Measurements from ENCODE around the gene ENPP1.

ENPP1 gene

GRCh38 chr6:131787766-131788712, 19.8 kb upstream of the ENPP1 start:
- no peak for FAIRE-seq

GRCh38 chr6:131789219-131789618, 18.6 kb upstream of the ENPP1 start:
- no peak for FAIRE-seq

GRCh38 chr6:131791476-131791875, 16.3 kb upstream of the ENPP1 start:
- no peak for FAIRE-seq

GRCh38 chr6:131792091-131792496, 15.7 kb upstream of the ENPP1 start:
- FAIRE-seq, result no peak

GRCh38 chr6:131795366-131795765, 12.5 kb upstream of the ENPP1 start:
- FAIRE-seq, result no peak

GRCh38 chr6:131802347-131802746, 5.5 kb upstream of the ENPP1 start:
- no peak for FAIRE-seq

- no peak for FAIRE-seq
Measured at GRCh38 chr6:131803007-131803769, 4.6 kb upstream of the ENPP1 start.

GRCh38 chr6:131804131-131804530, 3.7 kb upstream of the ENPP1 start:
- no peak for FAIRE-seq

- FAIRE-seq, result no peak
Measured at GRCh38 chr6:131807321-131807643, 538 bp upstream of the ENPP1 start.

- no peak for FAIRE-seq
Measured at GRCh38 chr6:131808460-131809269, 845 bp downstream of the ENPP1 start.

GRCh38 chr6:131811500-131811899, 3.7 kb downstream of the ENPP1 start:
- no peak for FAIRE-seq

GRCh38 chr6:131813991-131814390, 6.2 kb downstream of the ENPP1 start:
- FAIRE-seq, result no peak

GRCh38 chr6:131816869-131817268, 9.0 kb downstream of the ENPP1 start:
- no peak for FAIRE-seq

GRCh38 chr6:131819572-131820124, 11.8 kb downstream of the ENPP1 start:
- no peak for FAIRE-seq

GRCh38 chr6:131821010-131821807, 13.4 kb downstream of the ENPP1 start:
- FAIRE-seq, result no peak

GRCh38 chr6:131822119-131822518, 14.3 kb downstream of the ENPP1 start:
- no peak for FAIRE-seq

- no peak for FAIRE-seq
Measured at GRCh38 chr6:131823276-131823902, 15.6 kb downstream of the ENPP1 start.

- FAIRE-seq, result no peak
Measured at GRCh38 chr6:131825946-131826345, 18.1 kb downstream of the ENPP1 start.

GRCh38 chr6:131828080-131828479, 20.3 kb downstream of the ENPP1 start:
- FAIRE-seq, result no peak

- FAIRE-seq, result no peak
Measured at GRCh38 chr6:131828951-131829350, 21.1 kb downstream of the ENPP1 start.

GRCh38 chr6:131831392-131831791, 23.6 kb downstream of the ENPP1 start:
- no peak for FAIRE-seq

- FAIRE-seq, result no peak
Measured at GRCh38 chr6:131831886-131832285, 24.1 kb downstream of the ENPP1 start.
